Right atrium auricular region (tissue), 2 donors: ENCODE results near the gene UGT1A10. TPM values are rescaled to one million over a fixed set of nuclear protein-coding genes. Genes with fewer than 3 reads are reported as not detected.

ENCODE experiments used
- DNase-seq: peaks from one replicate; pipeline ENCODE4 v3.0.0-alpha.2; 2019; ENCODE audit warnings: low spot score
- H3K27ac ChIP-seq, 2 donors: fragments of 200-600 bp; sonication (generic); 1 replicate in 1 of 2; 2 replicates in 1 of 2; pipeline ENCODE4 v1.5.1; 2016 to 2019
- H3K27me3 ChIP-seq, 2 donors: fragments of 200-600 bp; sonication (generic); one replicate each; pipeline versions ENCODE4 v1.5.1 to v1.6.0; 2017 to 2019
- H3K36me3 ChIP-seq: fragments of 200-600 bp; sonication (generic); one replicate; pipeline ENCODE4 v1.5.1; 2016
- H3K4me1 ChIP-seq, 2 donors: fragments of 200-600 bp; sonication (generic); one replicate each; pipeline versions ENCODE4 v1.5.1 to v1.6.0; 2017 to 2019
- H3K4me3 ChIP-seq, 2 donors: fragments of 200-600 bp; sonication (generic); 1 replicate in 1 of 2; 2 replicates in 1 of 2; pipeline ENCODE4 v1.5.1; 2017 to 2019; ENCODE audit warnings: mild to moderate bottlenecking in 1 of 2, moderate library complexity in 1 of 2
- H3K9me3 ChIP-seq, 2 donors: fragments of 200-600 bp; sonication (generic); one replicate each; pipeline ENCODE4 v1.5.1; 2019
- total RNA-seq, 2 donors: library from RNA; depleted of rRNA; stranded (reverse); fragments of >200 nt; gene quantifications; one replicate each; pipeline ENCODE4 v1.1.0, GENCODE V29; 2016
- TF ChIP-seq, protein P1 (sequence below), 2 donors: fragments of 200-600 bp; sonication (generic); IDR thresholded peaks; one replicate each; pipeline ENCODE4 v1.5.1; 2019; ENCODE audit warnings: antibody characterized with exemption in 2 of 2

The UGT1A10 gene
- total RNA-seq, 2 donors from 2014 or later, result not detected

GRCh38 chr2:233820774-233821105, 184.5 kb downstream of the UGT1A10 start:
- DNase-seq, result no peak
- H3K4me1 ChIP-seq, result no peaks in the 10 kb centered on the region
- H3K4me3 ChIP-seq, result no peak overlapping the region
- H3K27me3 ChIP-seq, result no peaks in the 10 kb centered on the region
- no peak overlapping the region for H3K27ac ChIP-seq
- no peaks in the 10 kb centered on the region for H3K36me3 ChIP-seq
- H3K9me3 ChIP-seq, result peaks cover 0 to 10% of the 10 kb centered on the region in 2 donors
- TF ChIP-seq, protein P1, sequence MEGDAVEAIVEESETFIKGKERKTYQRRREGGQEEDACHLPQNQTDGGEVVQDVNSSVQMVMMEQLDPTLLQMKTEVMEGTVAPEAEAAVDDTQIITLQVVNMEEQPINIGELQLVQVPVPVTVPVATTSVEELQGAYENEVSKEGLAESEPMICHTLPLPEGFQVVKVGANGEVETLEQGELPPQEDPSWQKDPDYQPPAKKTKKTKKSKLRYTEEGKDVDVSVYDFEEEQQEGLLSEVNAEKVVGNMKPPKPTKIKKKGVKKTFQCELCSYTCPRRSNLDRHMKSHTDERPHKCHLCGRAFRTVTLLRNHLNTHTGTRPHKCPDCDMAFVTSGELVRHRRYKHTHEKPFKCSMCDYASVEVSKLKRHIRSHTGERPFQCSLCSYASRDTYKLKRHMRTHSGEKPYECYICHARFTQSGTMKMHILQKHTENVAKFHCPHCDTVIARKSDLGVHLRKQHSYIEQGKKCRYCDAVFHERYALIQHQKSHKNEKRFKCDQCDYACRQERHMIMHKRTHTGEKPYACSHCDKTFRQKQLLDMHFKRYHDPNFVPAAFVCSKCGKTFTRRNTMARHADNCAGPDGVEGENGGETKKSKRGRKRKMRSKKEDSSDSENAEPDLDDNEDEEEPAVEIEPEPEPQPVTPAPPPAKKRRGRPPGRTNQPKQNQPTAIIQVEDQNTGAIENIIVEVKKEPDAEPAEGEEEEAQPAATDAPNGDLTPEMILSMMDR (IDR thresholded peaks at IDR 0.05), result no peak

DNA sequence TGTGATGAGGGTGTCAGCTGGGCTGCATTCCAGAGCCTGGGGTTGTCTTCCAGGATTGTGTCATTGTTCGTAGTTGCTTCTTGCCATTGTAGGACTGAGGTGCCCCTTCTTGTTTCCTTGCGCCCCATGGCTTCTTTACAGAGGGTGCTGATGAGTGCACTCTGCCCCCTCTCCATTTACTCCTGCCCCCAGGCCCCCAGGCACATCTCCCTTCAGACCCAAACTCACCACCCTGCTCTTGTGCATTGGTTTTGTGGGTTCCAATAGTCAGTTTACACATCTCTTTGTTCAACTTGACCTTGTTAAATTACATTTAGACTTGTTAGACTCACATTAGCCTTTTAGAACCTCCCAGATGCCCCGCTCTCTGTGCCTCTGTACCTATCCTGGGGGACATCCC, 184.9 kb downstream of the UGT1A10 start:
- Histone ChIP-seq H3K4me1 (no peaks in the 10 kb centered on the region), H3K4me3 (no peak overlapping the region), H3K27ac (no peak overlapping the region), H3K36me3 (no peaks in the 10 kb centered on the region), H3K9me3 (peaks cover 0 to 7% of the 10 kb centered on the region in 2 donors), H3K27me3 (no peaks in the 10 kb centered on the region)
- TF ChIP-seq, protein P1 (IDR thresholded peaks at IDR 0.05), result no peak
- DNase-seq, result no peak

GRCh38 chr2:233821709-233822100, 185.5 kb downstream of the UGT1A10 start:
- H3K27me3 ChIP-seq, result no peaks in the 10 kb centered on the region
- no peak for DNase-seq
- H3K36me3 ChIP-seq, result no peaks in the 10 kb centered on the region
- no peak overlapping the region for H3K4me3 ChIP-seq
- H3K4me1 ChIP-seq, result no peaks in the 10 kb centered on the region
- TF ChIP-seq, protein P1 (IDR thresholded peaks at IDR 0.05), result no peak
- peaks cover 0 to 2% of the 10 kb centered on the region in 2 donors for H3K9me3 ChIP-seq
- no peak overlapping the region for H3K27ac ChIP-seq

GRCh38 chr2:233822101-233822771, 186.0 kb downstream of the UGT1A10 start:
- TF ChIP-seq, protein P1 (IDR thresholded peaks at IDR 0.05), result no peak
- Histone ChIP-seq H3K36me3 (no peaks in the 10 kb centered on the region), H3K4me3 (no peak overlapping the region), H3K27ac (no peak overlapping the region), H3K4me1 (no peaks in the 10 kb centered on the region), H3K27me3 (no peaks in the 10 kb centered on the region), H3K9me3 (no peaks in the 10 kb centered on the region)
- no peak for DNase-seq

Other genes starting within 250 kb of the UGT1A10 start
- 10 to 100 TPM; 11.6 to 12.5 TPM for gene USP40, start 69.7 kb upstream of the UGT1A10 start, total RNA-seq
- not detected for gene UGT1A8, start 18.8 kb upstream of the UGT1A10 start, total RNA-seq
- not detected for gene UGT1A9, start 35.5 kb downstream of the UGT1A10 start, total RNA-seq
- not detected for gene UGT1A7, start 45.5 kb downstream of the UGT1A10 start, total RNA-seq
- not detected for gene UGT1A6, start 56.4 kb downstream of the UGT1A10 start, total RNA-seq
- gene UGT1A5, start 76.5 kb downstream of the UGT1A10 start, total RNA-seq, result not detected
- not detected for gene UGT1A4, start 82.3 kb downstream of the UGT1A10 start, total RNA-seq
- gene UGT1A3, start 92.6 kb downstream of the UGT1A10 start, total RNA-seq, result not detected
- not detected for gene UGT1A1, start 123.8 kb downstream of the UGT1A10 start, total RNA-seq
- gene MROH2A, start 141.9 kb downstream of the UGT1A10 start, total RNA-seq, result not detected
- gene HJURP, start 218.1 kb downstream of the UGT1A10 start, total RNA-seq, result under 1 TPM; 0.16 to 0.37 TPM